HCT116 (cell line): ENCODE data around the gene MMS22L. TPM values are rescaled to one million over a fixed set of nuclear protein-coding genes. Genes with fewer than 3 reads are reported as not detected.
A peak's percentile ranks its signal among the peaks of the same experiment; 100 is the strongest.

Experiments used
- ATAC-seq: fragments of 200-7000 bp; cut with Tn5 transposase; 2 replicates; pipeline ENCODE4 v1.9.1; 2020; ENCODE audit warnings: mild to moderate bottlenecking, moderate library complexity
- BruUV-seq: library from RNA; stranded (reverse); fragments of 400-500 nt; replicated peaks from 2 replicates; lab custom pipeline; 2021; lab: Mats Ljungman, UMichigan
- CTCF ChIA-PET: fragments of 300-600 bp; sonication (Branson Sonifier 250); formaldehyde crosslinking; loops from one replicate; lab custom pipeline; 2021; ENCODE audit warnings: antibody characterized with exemption; lab: Charles Lee
- POLR2A ChIA-PET: fragments of 300-600, 350-600 bp; sonication (Branson Sonifier 250); formaldehyde crosslinking; loops from one replicate; lab custom pipeline; 2021; ENCODE audit warnings: antibody characterized with exemption; lab: Charles Lee
- RAD21 ChIA-PET, 2 experiments: fragments of 300-600 bp; sonication (Branson Sonifier 250); formaldehyde crosslinking; loops; one replicate each; lab custom pipeline; 2023; ENCODE audit warnings: low total read pairs in 2 of 2; ENCODE audit not compliant: uncharacterized antibody in 2 of 2, unreplicated experiment in 2 of 2, low non-redundant PET in 1 of 2; lab: Charles Lee
- DNase-seq: peaks from one replicate; pipeline ENCODE4 v3.0.0-alpha.2; 2010; ENCODE audit warnings: low read depth, low spot score
- H2AFZ ChIP-seq: fragments of 200-600 bp; shearing (Covaris generic), sonication (generic); 2 replicates; pipeline ENCODE4 v1.6.1; 2017; ENCODE audit warnings: low read depth, mixed run types, mixed read lengths, antibody characterized with exemption, low read length; ENCODE audit not compliant: poor library complexity, severe bottlenecking
- H3K27ac ChIP-seq: 2 replicates; pipeline ENCODE4 v1.5.1; 2012; ENCODE audit warnings: low read depth, low read length
- H3K27me3 ChIP-seq: fragments of 200-600 bp; sonication (generic); 2 replicates; pipeline ENCODE4 v1.6.1; 2016; ENCODE audit warnings: mixed run types, low read length, mixed read lengths; ENCODE audit not compliant: insufficient read depth
- H3K36me3 ChIP-seq, 2 experiments: fragments of 200-500 bp in 1 of 2; fragments of 200-600 bp in 1 of 2; sonication (Bioruptor generic) in 1 of 2; sonication (generic) in 1 of 2; 2 replicates each; pipeline versions ENCODE4 v1.5.1 to v1.6.1; 2014 to 2016; ENCODE audit warnings: low read length in 2 of 2, inconsistent platforms in 1 of 2, mixed read lengths in 1 of 2, mixed run types in 1 of 2; ENCODE audit not compliant: insufficient read depth in 2 of 2, control insufficient read depth in 1 of 2
- H3K4me1 ChIP-seq, 2 experiments: fragments of 200-600 bp in 1 of 2; sonication (generic) in 1 of 2; 2 replicates each; pipeline versions ENCODE4 v1.5.1 to v1.6.1; 2012 to 2017; ENCODE audit warnings: low read length in 2 of 2, inconsistent platforms in 1 of 2, mild to moderate bottlenecking in 1 of 2, mixed read lengths in 1 of 2, mixed run types in 1 of 2, moderate library complexity in 1 of 2; ENCODE audit not compliant: insufficient read depth in 2 of 2, control insufficient read depth in 1 of 2
- H3K4me2 ChIP-seq: fragments of 200-600 bp; sonication (generic); 2 replicates; pipeline ENCODE4 v1.6.1; 2017; ENCODE audit warnings: mixed run types, low read length, mixed read lengths
- H3K4me3 ChIP-seq, 2 experiments: fragments of 200-600 bp in 1 of 2; sonication (generic) in 1 of 2; replicated peaks in 1 of 2; 2 replicates each; pipeline ENCODE4 v1.5.1; 2011 to 2016; ENCODE audit warnings: low read length in 2 of 2, control low read depth in 1 of 2, low read depth in 1 of 2, mild to moderate bottlenecking in 1 of 2, mixed read lengths in 1 of 2, mixed run types in 1 of 2
- H3K79me2 ChIP-seq: fragments of 200-600 bp; sonication (generic); 2 replicates; pipeline ENCODE4 v1.6.1; 2017; ENCODE audit warnings: mild to moderate bottlenecking, mixed run types, low read length, moderate library complexity, mixed read lengths; ENCODE audit not compliant: insufficient read depth
- H3K9ac ChIP-seq: fragments of 200-600 bp; sonication (generic); 2 replicates; pipeline ENCODE4 v1.6.1; 2016; ENCODE audit warnings: low read length, mixed read lengths
- H3K9me2 ChIP-seq: fragments of 200-600 bp; sonication (generic), shearing (Covaris generic); 2 replicates; pipeline ENCODE4 v1.6.1; 2017; ENCODE audit warnings: mixed run types, mild to moderate bottlenecking, moderate library complexity; ENCODE audit not compliant: insufficient read depth
- H3K9me3 ChIP-seq, 2 experiments: fragments of 200-500 bp in 1 of 2; fragments of 200-600 bp in 1 of 2; sonication (Bioruptor generic) in 1 of 2; sonication (generic) in 1 of 2; 2 replicates each; pipeline ENCODE4 v1.6.1; 2014 to 2017; ENCODE audit warnings: low read length in 2 of 2, mixed read lengths in 2 of 2, inconsistent platforms in 1 of 2, low read depth in 1 of 2, mild to moderate bottlenecking in 1 of 2, mixed run types in 1 of 2, moderate library complexity in 1 of 2; ENCODE audit not compliant: control insufficient read depth in 1 of 2, insufficient read depth in 1 of 2
- H4K20me1 ChIP-seq: fragments of 200-600 bp; sonication (generic), shearing (Covaris generic); 2 replicates; pipeline ENCODE4 v1.6.1; 2017; ENCODE audit warnings: mixed run types, mild to moderate bottlenecking, moderate library complexity; ENCODE audit not compliant: insufficient read depth
- ELF1 ChIP-seq: IDR thresholded peaks from 2 replicates; pipeline ENCODE4 v1.6.1; 2012; ENCODE audit warnings: low read depth, borderline replicate concordance
- RAD21 ChIP-seq: IDR thresholded peaks from 2 replicates; pipeline ENCODE4 v1.6.1; 2012; ENCODE audit warnings: low read depth, mild to moderate bottlenecking
- SP1 ChIP-seq: IDR thresholded peaks from 2 replicates; pipeline ENCODE4 v1.6.1; 2012; ENCODE audit warnings: low read depth
- intact Hi-C: fragments of 100-400 bp; cut with micrococcal nuclease; formaldehyde crosslinking; loops from 2 replicates; pipeline ENCODE4 v1.10.0; 2022
- total RNA-seq: library from RNA; stranded (reverse); gene quantifications from one replicate; pipeline ENCODE4 v1.2.1, GENCODE V29; 2021; ENCODE audit not compliant: unreplicated experiment
- TF ChIP-seq, protein P1 (sequence below): IDR thresholded peaks from 2 replicates; pipeline ENCODE4 v1.6.1; 2011; ENCODE audit warnings: mild to moderate bottlenecking, low read length, moderate library complexity; ENCODE audit not compliant: insufficient replicate concordance; ENCODE audit errors: extremely low read depth
- TF ChIP-seq, protein P2 (sequence below): IDR thresholded peaks from 2 replicates; pipeline ENCODE4 v1.6.1; 2012
- TF ChIP-seq, protein P3 (sequence below), 3 experiments: fragments of 200-600 bp in 1 of 3; sonication (generic) in 1 of 3; IDR thresholded peaks in 2 of 3; conservative IDR thresholded peaks in 1 of 3; 2 replicates each; pipeline ENCODE4 v1.5.1; 2012 to 2017; ENCODE audit warnings: low read depth in 2 of 3, low read length in 2 of 3, antibody characterized with exemption in 1 of 3, borderline replicate concordance in 1 of 3, control low read depth in 1 of 3, mild to moderate bottlenecking in 1 of 3, mixed read lengths in 1 of 3, mixed run types in 1 of 3, moderate library complexity in 1 of 3; ENCODE audit not compliant: insufficient read depth in 1 of 3

The MMS22L gene
- total RNA-seq, 1 experiment from 2014 or later: 44.1 TPM

DNA sequence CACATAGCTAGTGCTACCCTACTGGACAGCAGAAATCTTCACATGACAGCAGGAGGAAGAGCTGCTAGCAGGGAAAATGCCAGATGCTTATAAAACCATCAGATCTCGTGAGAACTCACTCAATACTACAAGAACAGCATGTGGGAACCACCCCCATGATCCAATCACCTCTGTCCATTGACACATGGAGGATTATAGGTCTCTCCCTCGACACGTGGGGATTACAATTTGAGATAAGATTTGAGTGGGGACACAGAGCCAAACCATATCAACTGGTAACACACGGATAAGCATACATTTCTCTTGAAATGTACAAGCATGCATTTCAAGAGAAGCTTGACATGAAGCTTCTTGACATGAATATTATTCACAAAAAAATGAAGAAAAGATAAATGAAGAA, 64.1 kb downstream of the MMS22L start:
- H3K27me3 ChIP-seq: no peaks in the 10 kb centered on the region
- no peaks in the 10 kb centered on the region for H3K9me2 ChIP-seq
- peaks cover 6% of the 10 kb centered on the region; the same call in 1 of the 2 replicates for H4K20me1 ChIP-seq
- ATAC-seq (no peak), DNase-seq (no peak)
- ChIA-PET POLR2A (no interaction called here), CTCF (interaction anchor here (1.1 kb wide), 1 partner anchor 29 kb away, joined by 3 read pairs; no protein-coding TSS in a partner anchor), RAD21 (no interaction called here)
- H2AFZ ChIP-seq: no peak overlapping the region
- no peaks in the 10 kb centered on the region for H3K4me1 ChIP-seq
- TF ChIP-seq ELF1 (no peak), SP1 (no peak)
- TF ChIP-seq, protein P1, sequence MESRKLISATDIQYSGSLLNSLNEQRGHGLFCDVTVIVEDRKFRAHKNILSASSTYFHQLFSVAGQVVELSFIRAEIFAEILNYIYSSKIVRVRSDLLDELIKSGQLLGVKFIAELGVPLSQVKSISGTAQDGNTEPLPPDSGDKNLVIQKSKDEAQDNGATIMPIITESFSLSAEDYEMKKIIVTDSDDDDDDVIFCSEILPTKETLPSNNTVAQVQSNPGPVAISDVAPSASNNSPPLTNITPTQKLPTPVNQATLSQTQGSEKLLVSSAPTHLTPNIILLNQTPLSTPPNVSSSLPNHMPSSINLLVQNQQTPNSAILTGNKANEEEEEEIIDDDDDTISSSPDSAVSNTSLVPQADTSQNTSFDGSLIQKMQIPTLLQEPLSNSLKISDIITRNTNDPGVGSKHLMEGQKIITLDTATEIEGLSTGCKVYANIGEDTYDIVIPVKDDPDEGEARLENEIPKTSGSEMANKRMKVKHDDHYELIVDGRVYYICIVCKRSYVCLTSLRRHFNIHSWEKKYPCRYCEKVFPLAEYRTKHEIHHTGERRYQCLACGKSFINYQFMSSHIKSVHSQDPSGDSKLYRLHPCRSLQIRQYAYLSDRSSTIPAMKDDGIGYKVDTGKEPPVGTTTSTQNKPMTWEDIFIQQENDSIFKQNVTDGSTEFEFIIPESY: no peak
- intact Hi-C loops: loop anchor here (10.0 kb wide), 1 partner anchor 176 kb away; no protein-coding TSS in a partner anchor
- H3K36me3 ChIP-seq: no peaks in the 10 kb centered on the region
- no TSS peak for BruUV-seq
- H3K4me3 ChIP-seq: no peak overlapping the region
- no peak overlapping the region for H3K4me2 ChIP-seq
- no peaks in the 10 kb centered on the region for H3K9me3 ChIP-seq
- H3K9ac ChIP-seq: no peak overlapping the region
- peaks cover 20% of the 10 kb centered on the region for H3K79me2 ChIP-seq
- no peak overlapping the region for H3K27ac ChIP-seq

DNA sequence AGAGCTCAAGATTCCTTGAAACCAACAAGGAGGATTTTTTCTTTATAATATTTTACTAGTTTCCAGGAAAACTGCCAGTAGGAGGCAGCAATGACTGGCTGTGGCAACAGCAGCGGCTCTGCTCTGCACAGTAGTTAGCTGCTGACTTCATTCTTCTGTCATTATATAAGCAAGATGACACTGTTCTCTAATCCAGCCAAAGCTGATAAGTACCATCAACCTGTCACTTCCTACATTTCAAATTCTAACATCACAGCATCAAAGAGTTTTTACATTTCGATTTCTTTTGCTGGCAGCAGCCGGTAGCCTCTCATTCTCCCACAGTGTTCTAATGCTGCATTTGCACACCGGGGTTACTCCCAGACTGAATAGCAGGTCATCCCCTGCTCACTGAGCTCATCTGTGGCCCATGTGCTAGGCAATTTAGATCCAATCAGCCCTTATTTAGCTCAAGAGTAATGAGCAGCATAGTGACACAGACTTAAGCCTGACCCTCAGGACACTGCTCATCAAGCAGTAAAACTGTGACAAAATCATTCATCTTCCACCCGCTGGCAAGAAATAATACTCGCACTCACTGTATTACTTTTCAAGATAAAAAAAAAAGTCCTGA, 67.8 kb downstream of the MMS22L start:
- Histone ChIP-seq H4K20me1 (peaks cover 5% of the 10 kb centered on the region; the same call in 1 of the 2 replicates), H3K36me3 (no peaks in the 10 kb centered on the region), H3K4me1 (no peaks in the 10 kb centered on the region), H3K27me3 (no peaks in the 10 kb centered on the region), H3K9me3 (no peaks in the 10 kb centered on the region), H3K9me2 (no peaks in the 10 kb centered on the region), H3K4me2 (no peak overlapping the region)
- ChIA-PET CTCF (interaction anchor here (0.6 to 2.1 kb wide), 12 partner anchors 8 to 316 kb away, joined by 3 to 31 read pairs (median 3); no protein-coding TSS in a partner anchor), RAD21 (interaction anchor here in 1 of 2 experiments (1.1 kb wide), 1 partner anchor 13 kb away, joined by 3 read pairs; no protein-coding TSS in a partner anchor), POLR2A (interaction anchor here (0.6 kb wide), 1 partner anchor 18 kb away, joined by 3 read pairs; no protein-coding TSS in a partner anchor)
- intact Hi-C loops: loop anchor here (10.0 kb wide), 1 partner anchor 180 kb away; no protein-coding TSS in a partner anchor
- BruUV-seq: no TSS peak
- ATAC-seq: peak; percentile 69
- TF ChIP-seq, protein P2, sequence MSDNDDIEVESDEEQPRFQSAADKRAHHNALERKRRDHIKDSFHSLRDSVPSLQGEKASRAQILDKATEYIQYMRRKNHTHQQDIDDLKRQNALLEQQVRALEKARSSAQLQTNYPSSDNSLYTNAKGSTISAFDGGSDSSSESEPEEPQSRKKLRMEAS: no peak
- no peak for TF ChIP-seq ELF1
- TF ChIP-seq, protein P3, sequence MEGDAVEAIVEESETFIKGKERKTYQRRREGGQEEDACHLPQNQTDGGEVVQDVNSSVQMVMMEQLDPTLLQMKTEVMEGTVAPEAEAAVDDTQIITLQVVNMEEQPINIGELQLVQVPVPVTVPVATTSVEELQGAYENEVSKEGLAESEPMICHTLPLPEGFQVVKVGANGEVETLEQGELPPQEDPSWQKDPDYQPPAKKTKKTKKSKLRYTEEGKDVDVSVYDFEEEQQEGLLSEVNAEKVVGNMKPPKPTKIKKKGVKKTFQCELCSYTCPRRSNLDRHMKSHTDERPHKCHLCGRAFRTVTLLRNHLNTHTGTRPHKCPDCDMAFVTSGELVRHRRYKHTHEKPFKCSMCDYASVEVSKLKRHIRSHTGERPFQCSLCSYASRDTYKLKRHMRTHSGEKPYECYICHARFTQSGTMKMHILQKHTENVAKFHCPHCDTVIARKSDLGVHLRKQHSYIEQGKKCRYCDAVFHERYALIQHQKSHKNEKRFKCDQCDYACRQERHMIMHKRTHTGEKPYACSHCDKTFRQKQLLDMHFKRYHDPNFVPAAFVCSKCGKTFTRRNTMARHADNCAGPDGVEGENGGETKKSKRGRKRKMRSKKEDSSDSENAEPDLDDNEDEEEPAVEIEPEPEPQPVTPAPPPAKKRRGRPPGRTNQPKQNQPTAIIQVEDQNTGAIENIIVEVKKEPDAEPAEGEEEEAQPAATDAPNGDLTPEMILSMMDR (IDR thresholded peaks at IDR 0.05 in 2 of 3, conservative IDR thresholded peaks at IDR 0.05 in 1 of 3; ENCODE audit: borderline replicate concordance in 1 of 3, insufficient read depth in 1 of 3, low read depth in 2 of 3, low read length in 2 of 3): peak; percentile 30 to 47 (median 41); a peak in 5 of 6 replicates
- TF ChIP-seq RAD21: peak; percentile 61
- TF ChIP-seq, all 23 proteins: peak for 2
- Histone ChIP-seq H3K4me3 (no peak overlapping the region), H3K27ac (no peak overlapping the region), H3K9ac (no peak overlapping the region), H2AFZ (no peak overlapping the region), H3K79me2 (peaks cover 9% of the 10 kb centered on the region)
- peak; percentile 12 for DNase-seq
